Stimulated activated effector memory CD8-positive, alpha-beta T cell treated with anti-CD3 and anti-CD28 coated beads, Interleukin-12 subunit alpha, Interleukin-12 subunit beta, amount 100 ng/mL, for 72 hours (primary cell): Measurements from ENCODE around the gene SLC45A2.
"Not testable (repeated sequence)": the region's sequence is repeated elsewhere in the genome, so short reads cannot be mapped to it uniquely, and the experiment has no call there.

ENCODE experiments used
- ATAC-seq: fragments of 150-1000 bp; cut with Tn5 transposase; 2 replicates; pipeline ENCODE4 v1.10.0; 2021
- DNase-seq, 2 donors: peaks; one replicate each; pipeline ENCODE4 v3.0.0; 2021 to 2022; ENCODE audit warnings: low spot score in 2 of 2
- H3K27ac Mint-ChIP-seq: one replicate; pipeline ENCODE4 v1.8.0; 2022; ENCODE audit warnings: mild to moderate bottlenecking, mixed read lengths
- H3K36me3 Mint-ChIP-seq: one replicate; pipeline ENCODE4 v1.8.0; 2022; ENCODE audit warnings: mild to moderate bottlenecking, mixed read lengths
- H3K4me1 Mint-ChIP-seq: one replicate; pipeline ENCODE4 v1.8.0; 2022; ENCODE audit warnings: mixed read lengths
- H3K4me3 Mint-ChIP-seq: one replicate; pipeline ENCODE4 v1.8.0; 2022; ENCODE audit warnings: mild to moderate bottlenecking, mixed read lengths
- H3K9me3 Mint-ChIP-seq: one replicate; pipeline ENCODE4 v1.8.0; 2022; ENCODE audit warnings: mixed read lengths

Gene SLC45A2

GRCh38 chr5:33984671-33985124 is at the start of gene SLC45A2:
Gene SLC45A2, minus strand, starts transcription at chr5:33984693. Its CDS starts 110 bp downstream, at chr5:33984583.
- no peak within 1 kb of the TSS for H3K4me3 Mint-ChIP-seq
- H3K9me3 Mint-ChIP-seq, result no peaks in the 10 kb centered on the region
- ATAC-seq (no peak), DNase-seq (no peak)
- H3K36me3 Mint-ChIP-seq, result peaks cover 23% of the 10 kb centered on the region
- H3K27ac Mint-ChIP-seq, result no peak within 1 kb of the TSS
- no peaks in the 10 kb centered on the region for H3K4me1 Mint-ChIP-seq

GRCh38 chr5:34031966-34032365 is 47.5 kb upstream of the SLC45A2 start:
- Mint-ChIP-seq H3K9me3 (no peaks in the 10 kb centered on the region), H3K4me1 (no peaks in the 10 kb centered on the region), H3K36me3 (peaks cover 8% of the 10 kb centered on the region), H3K27ac (no peak overlapping the region), H3K4me3 (no peak overlapping the region)
- DNase-seq (no peak), ATAC-seq (no peak)

- H3K4me1 Mint-ChIP-seq, result no peaks in the 10 kb centered on the region
- H3K9me3 Mint-ChIP-seq, result no peaks in the 10 kb centered on the region
- H3K4me3 Mint-ChIP-seq, result no peak overlapping the region
- H3K36me3 Mint-ChIP-seq, result peaks cover 13% of the 10 kb centered on the region
- ATAC-seq (no peak), DNase-seq (no peak)
- H3K27ac Mint-ChIP-seq, result no peak overlapping the region
These were observed 46.6 kb upstream of the SLC45A2 start for GRCh38 chr5:34031117-34031516.

- not testable (repeated sequence) for H3K4me1 Mint-ChIP-seq, H3K4me3 Mint-ChIP-seq, H3K27ac Mint-ChIP-seq, H3K9me3 Mint-ChIP-seq, DNase-seq, ATAC-seq
- H3K36me3 Mint-ChIP-seq, result peaks cover 15% of the 10 kb centered on the region
These were observed 46.1 kb upstream of the SLC45A2 start for GRCh38 chr5:34030585-34030984.

GRCh38 chr5:34030048-34030447 is 45.6 kb upstream of the SLC45A2 start:
- DNase-seq (no peak), ATAC-seq (no peak)
- Mint-ChIP-seq H3K27ac (no peak overlapping the region), H3K9me3 (no peaks in the 10 kb centered on the region), H3K36me3 (peaks cover 15% of the 10 kb centered on the region), H3K4me1 (no peaks in the 10 kb centered on the region), H3K4me3 (no peak overlapping the region)

- H3K4me1 Mint-ChIP-seq, result peaks cover 2% of the 10 kb centered on the region
- DNase-seq, result no peak
- no peak for ATAC-seq
- no peak overlapping the region for H3K4me3 Mint-ChIP-seq
- no peak overlapping the region for H3K27ac Mint-ChIP-seq
- peaks cover 15% of the 10 kb centered on the region for H3K36me3 Mint-ChIP-seq
- H3K9me3 Mint-ChIP-seq, result no peaks in the 10 kb centered on the region
These were observed 43.9 kb upstream of the SLC45A2 start for GRCh38 chr5:34028349-34028748.

- peaks cover 20% of the 10 kb centered on the region for H3K4me1 Mint-ChIP-seq
- H3K36me3 Mint-ChIP-seq, result peaks cover 15% of the 10 kb centered on the region
- no peak for ATAC-seq
- H3K27ac Mint-ChIP-seq, result peak overlapping the region; percentile 68
- no peaks in the 10 kb centered on the region for H3K9me3 Mint-ChIP-seq
- no peak for DNase-seq
- no peak overlapping the region for H3K4me3 Mint-ChIP-seq
These were observed 41.7 kb upstream of the SLC45A2 start for GRCh38 chr5:34026089-34026761.

- DNase-seq (peak; percentile 17 to 69), ATAC-seq (peak; percentile 99)
- Mint-ChIP-seq H3K4me3 (peak overlapping the region; percentile 55), H3K27ac (peak overlapping the region; percentile 87), H3K4me1 (peaks cover 26% of the 10 kb centered on the region), H3K9me3 (no peaks in the 10 kb centered on the region), H3K36me3 (peaks cover 7% of the 10 kb centered on the region)
These were observed 37.7 kb upstream of the SLC45A2 start for GRCh38 chr5:34022121-34022705.

- peak overlapping the region; percentile 55 for H3K4me3 Mint-ChIP-seq
- H3K27ac Mint-ChIP-seq, result peak overlapping the region; percentile 87
- no peak for DNase-seq
- peaks cover 4% of the 10 kb centered on the region for H3K36me3 Mint-ChIP-seq
- H3K4me1 Mint-ChIP-seq, result peaks cover 26% of the 10 kb centered on the region
- H3K9me3 Mint-ChIP-seq, result no peaks in the 10 kb centered on the region
- ATAC-seq, result no peak
These were observed 36.8 kb upstream of the SLC45A2 start for GRCh38 chr5:34021334-34021733.

GRCh38 chr5:34020726-34021125 is 36.2 kb upstream of the SLC45A2 start:
- Mint-ChIP-seq H3K4me3 (peak overlapping the region; percentile 55), H3K9me3 (no peaks in the 10 kb centered on the region), H3K27ac (no peak overlapping the region), H3K4me1 (peaks cover 30% of the 10 kb centered on the region), H3K36me3 (no peaks in the 10 kb centered on the region)
- no peak for ATAC-seq
- no peak for DNase-seq

GRCh38 chr5:34017254-34017653 is 32.8 kb upstream of the SLC45A2 start:
- ATAC-seq, result no peak
- Mint-ChIP-seq H3K27ac (no peak overlapping the region), H3K4me1 (peaks cover 32% of the 10 kb centered on the region), H3K36me3 (no peaks in the 10 kb centered on the region), H3K9me3 (no peaks in the 10 kb centered on the region), H3K4me3 (no peak overlapping the region)
- no peak for DNase-seq

- H3K4me1 Mint-ChIP-seq, result peaks cover 27% of the 10 kb centered on the region
- H3K36me3 Mint-ChIP-seq, result no peaks in the 10 kb centered on the region
- H3K9me3 Mint-ChIP-seq, result no peaks in the 10 kb centered on the region
- no peak overlapping the region for H3K27ac Mint-ChIP-seq
- ATAC-seq (no peak), DNase-seq (no peak)
- no peak overlapping the region for H3K4me3 Mint-ChIP-seq
These were observed 32.3 kb upstream of the SLC45A2 start for GRCh38 chr5:34016750-34017149.

GRCh38 chr5:34016222-34016621 is 31.7 kb upstream of the SLC45A2 start:
- Mint-ChIP-seq H3K4me3 (no peak overlapping the region), H3K36me3 (no peaks in the 10 kb centered on the region)
- no peak for ATAC-seq

GRCh38 chr5:34015120-34015822 is 30.8 kb upstream of the SLC45A2 start:
- H3K4me3 Mint-ChIP-seq, result no peak overlapping the region
- H3K27ac Mint-ChIP-seq, result peak overlapping the region; percentile 68
- peak in 1 of 2 donors; percentile 59 for DNase-seq
- peaks cover 15% of the 10 kb centered on the region for H3K4me1 Mint-ChIP-seq
- peak; percentile 94 for ATAC-seq
- no peaks in the 10 kb centered on the region for H3K36me3 Mint-ChIP-seq
- H3K9me3 Mint-ChIP-seq, result no peaks in the 10 kb centered on the region

More at GRCh38 chr5:34016222-34016621, 31.7 kb upstream of the SLC45A2 start:
- peaks cover 21% of the 10 kb centered on the region for H3K4me1 Mint-ChIP-seq
- DNase-seq, result no peak
- no peaks in the 10 kb centered on the region for H3K9me3 Mint-ChIP-seq
- H3K27ac Mint-ChIP-seq, result peak overlapping the region; percentile 68

GRCh38 chr5:34014626-34015025 is 30.1 kb upstream of the SLC45A2 start:
- Mint-ChIP-seq H3K4me1 (peaks cover 20% of the 10 kb centered on the region), H3K27ac (no peak overlapping the region), H3K36me3 (no peaks in the 10 kb centered on the region), H3K9me3 (no peaks in the 10 kb centered on the region), H3K4me3 (no peak overlapping the region)
- ATAC-seq (no peak), DNase-seq (no peak)

- H3K4me1 Mint-ChIP-seq, result peaks cover 29% of the 10 kb centered on the region
- ATAC-seq (no peak), DNase-seq (no peak)
- no peak overlapping the region for H3K27ac Mint-ChIP-seq
- no peak overlapping the region for H3K4me3 Mint-ChIP-seq
- no peaks in the 10 kb centered on the region for H3K9me3 Mint-ChIP-seq
- H3K36me3 Mint-ChIP-seq, result no peaks in the 10 kb centered on the region
These were observed 29.1 kb upstream of the SLC45A2 start for GRCh38 chr5:34013547-34013946.
